ENCODE data around the gene TASOR.

TASOR gene

DNA sequence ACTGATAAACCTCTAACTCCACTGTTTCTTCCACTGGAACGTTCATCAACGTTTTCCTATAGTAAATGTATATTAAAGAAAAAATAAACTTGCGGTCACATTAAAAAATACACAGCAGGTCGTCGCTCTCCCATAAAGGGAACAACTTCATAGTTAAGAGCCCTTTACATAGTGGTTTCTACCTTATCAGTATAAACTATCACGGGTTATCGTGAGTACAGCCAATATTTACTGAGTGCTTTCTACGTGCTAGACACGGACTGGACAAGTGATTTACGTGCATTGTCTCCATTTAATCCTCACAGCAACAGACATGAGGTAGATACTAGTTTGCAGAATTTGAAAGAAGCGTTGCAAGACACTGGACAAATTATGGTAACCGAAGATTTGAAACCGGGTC is 964 bp upstream of the TASOR start:
- DNase-seq = no peak

GRCh38 chr3:56682462-56683121 is 473 bp downstream of the TASOR start:
- DNase-seq = peak; percentile 53

GRCh38 chr3:56681984-56682461 is 1.0 kb downstream of the TASOR start:
- DNase-seq = no peak

- no peak for DNase-seq
Observed at GRCh38 chr3:56680054-56680580, 2.9 kb downstream of the TASOR start.

DNA sequence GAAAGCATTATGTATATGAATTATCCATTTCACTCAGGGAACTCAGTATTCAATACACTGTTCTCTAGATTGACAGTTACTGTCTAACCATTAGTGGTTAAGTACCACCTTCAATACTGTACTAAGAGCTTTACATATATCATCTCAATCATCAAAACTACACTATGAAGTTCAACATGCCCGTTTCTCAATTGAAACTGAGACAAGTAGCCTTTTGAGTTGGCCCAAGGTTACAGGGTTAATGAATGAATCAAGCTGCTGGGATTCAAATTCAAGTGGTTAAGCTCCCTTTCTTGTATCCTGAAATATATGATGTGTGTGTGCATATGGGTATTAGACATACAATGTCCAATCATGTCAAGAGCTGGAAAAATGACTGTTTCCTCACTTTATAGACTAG is 5.8 kb downstream of the TASOR start:
- no peak for DNase-seq

GRCh38 chr3:56673781-56674457 is 9.1 kb downstream of the TASOR start:
- DNase-seq = no peak

GRCh38 chr3:56667973-56668579 is 15.0 kb downstream of the TASOR start:
- no peak for DNase-seq

- DNase-seq = no peak
Observed at GRCh38 chr3:56664823-56665222, 18.2 kb downstream of the TASOR start.

- no peak for DNase-seq
Observed at GRCh38 chr3:56655709-56656108, 27.4 kb downstream of the TASOR start.

DNA sequence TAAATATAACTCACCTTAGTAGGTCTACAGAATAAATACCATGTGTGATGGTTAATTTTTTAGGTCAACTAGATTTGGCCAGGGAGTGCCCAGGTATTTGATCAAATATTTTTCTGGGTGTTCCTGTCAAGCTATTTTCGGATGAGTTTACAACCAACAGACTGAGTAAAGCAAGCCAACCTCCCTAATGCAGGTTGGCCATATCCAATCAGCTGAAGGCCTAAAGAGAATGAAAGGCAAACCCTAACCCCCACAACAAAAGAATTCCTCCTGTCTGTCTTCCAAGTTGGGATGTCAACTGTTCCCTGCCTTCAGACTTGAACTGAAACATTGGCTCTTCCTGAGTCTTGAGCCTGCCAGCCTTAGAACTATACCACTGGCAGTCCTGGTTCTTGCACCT is 28.6 kb downstream of the TASOR start:
- no peak for DNase-seq

DNA sequence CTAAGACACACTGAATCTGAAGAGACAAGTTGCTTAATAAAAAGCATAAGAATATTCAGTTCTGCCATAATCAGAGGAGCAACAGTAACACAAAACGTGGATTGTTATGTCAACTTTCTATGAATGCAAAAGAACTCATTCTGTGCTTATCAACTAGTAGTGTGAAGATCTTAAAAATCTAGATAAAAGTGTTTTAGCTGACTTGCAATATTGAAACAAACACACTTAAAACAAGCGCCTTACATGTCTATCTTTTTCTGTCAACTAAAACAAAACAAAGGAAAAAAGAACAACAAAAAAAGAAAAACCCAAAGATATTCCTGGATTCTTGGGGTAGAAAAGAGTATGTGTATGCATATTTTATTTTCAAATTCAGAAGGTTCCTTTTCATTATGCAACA is 37.7 kb downstream of the TASOR start:
- no peak for DNase-seq

GRCh38 chr3:56633602-56634535 is 49.2 kb downstream of the TASOR start:
- no peak for DNase-seq

Measured in MV-4-11 (cell line).